Stimulated activated CD4-positive, alpha-beta T cell treated with anti-CD3 and anti-CD28 coated beads, Interleukin-15, amount 100 ng/mL, for 1 hour (primary cell): Measurements from ENCODE around the gene LRFN5.
"Not testable (repeated sequence)": the region's sequence is repeated elsewhere in the genome, so short reads cannot be mapped to it uniquely, and the experiment has no call there.

Source experiments
- DNase-seq, 2 donors: peaks; one replicate each; pipeline ENCODE4 v3.0.0-alpha.2; 2020; ENCODE audit warnings: low read depth in 1 of 2, low spot score in 1 of 2

The LRFN5 gene

DNA sequence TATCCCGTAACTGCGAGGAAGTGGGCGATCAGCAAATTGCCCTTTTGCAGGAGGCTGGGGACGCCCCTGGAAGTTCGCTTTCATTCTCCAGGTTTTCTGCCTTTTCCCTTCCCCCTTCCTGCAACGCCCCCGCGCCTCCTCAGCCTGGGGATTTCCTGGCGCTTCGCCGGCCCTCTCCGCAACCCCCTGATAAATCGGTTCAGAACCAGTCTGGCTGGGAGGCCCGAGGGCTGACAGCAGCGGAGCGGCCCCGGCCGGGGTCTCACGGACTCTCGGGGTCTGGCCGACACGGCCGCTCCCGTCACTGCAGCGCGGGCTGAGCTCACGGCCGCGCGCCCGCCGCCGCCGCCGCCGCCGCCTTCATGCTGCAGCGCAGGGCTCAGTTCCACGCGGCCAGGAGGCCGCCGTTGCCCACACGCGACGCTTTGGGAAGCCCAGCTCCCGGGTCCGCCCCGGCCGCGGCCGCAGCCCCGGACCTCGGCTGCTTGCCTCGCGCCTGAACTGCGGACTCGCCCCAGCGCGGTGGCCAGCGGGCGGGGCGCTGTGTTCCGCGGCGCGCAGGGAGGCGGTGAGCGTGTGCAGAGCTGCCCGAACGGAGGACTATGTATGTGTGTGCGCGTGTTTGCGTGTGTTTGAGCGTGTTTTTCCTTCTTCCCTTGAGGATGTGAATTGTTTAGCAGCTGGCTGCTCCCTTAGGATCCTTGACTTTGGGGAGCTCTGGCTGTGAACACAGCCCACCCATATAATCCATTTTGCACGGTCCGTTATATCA lies at the start of gene LRFN5:
Gene LRFN5, plus strand, starts transcription at position 345 of the 772 bp plus-strand sequence.
- no peak for DNase-seq

- DNase-seq, result no peak
Measured at GRCh38 chr14:41558490-41558889, 48.2 kb upstream of the LRFN5 start.

- DNase-seq, result not testable (repeated sequence)
Measured at GRCh38 chr14:41566864-41567263, 39.8 kb upstream of the LRFN5 start.

GRCh38 chr14:41568979-41569378 lies 37.7 kb upstream of the LRFN5 start:
- DNase-seq, result no peak

- DNase-seq, result no peak
Measured at GRCh38 chr14:41570415-41571155, 36.1 kb upstream of the LRFN5 start.

GRCh38 chr14:41586237-41586636 lies 20.4 kb upstream of the LRFN5 start:
- no peak for DNase-seq

- no peak for DNase-seq
Measured at GRCh38 chr14:41597647-41598046, 9.0 kb upstream of the LRFN5 start.

GRCh38 chr14:41599805-41600385 lies 6.8 kb upstream of the LRFN5 start:
- not testable (repeated sequence) for DNase-seq

GRCh38 chr14:41604721-41605531 lies 1.8 kb upstream of the LRFN5 start:
- no peak for DNase-seq

DNA sequence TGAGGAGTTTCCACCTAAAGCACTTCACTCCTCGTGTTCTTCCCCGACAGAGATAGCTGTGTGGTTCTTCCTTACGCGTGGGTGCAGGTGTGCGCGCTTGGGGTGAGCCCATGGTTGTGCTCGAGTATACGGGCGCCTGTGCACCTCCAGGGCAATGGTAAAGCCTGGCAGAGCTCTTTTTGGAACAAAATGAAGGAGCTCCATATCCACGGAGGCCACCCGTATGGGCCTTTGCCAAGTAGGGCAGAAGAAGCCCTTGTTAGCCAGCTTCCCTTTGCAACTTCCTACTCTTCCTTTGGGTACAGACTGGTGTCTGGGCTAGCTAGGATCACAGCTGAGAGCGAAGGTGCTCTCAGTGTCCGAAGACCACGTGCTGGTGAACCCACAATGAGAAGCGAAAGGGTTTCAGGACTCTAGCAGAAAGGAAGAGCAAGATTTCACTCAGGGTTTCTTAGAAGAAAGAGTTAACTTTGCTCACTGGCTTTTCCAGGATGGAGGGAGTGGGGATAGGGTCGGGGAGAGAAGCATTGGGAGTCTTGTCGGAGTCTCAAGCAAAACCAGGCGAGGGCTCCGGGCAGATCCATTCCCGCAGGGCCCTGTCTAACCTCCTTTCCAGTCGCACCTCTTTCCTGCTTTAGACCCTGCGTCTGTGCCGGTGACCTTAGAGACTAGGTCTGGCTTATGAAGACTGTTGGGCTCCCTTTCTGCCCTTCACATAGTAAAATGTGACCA lies 960 bp upstream of the LRFN5 start:
- DNase-seq, result no peak

GRCh38 chr14:41606282-41606531 lies 469 bp upstream of the LRFN5 start:
- no peak for DNase-seq

- no peak for DNase-seq
Measured at GRCh38 chr14:41607304-41607775, 664 bp downstream of the LRFN5 start.

GRCh38 chr14:41607966-41608663 lies 1.4 kb downstream of the LRFN5 start:
- no peak for DNase-seq

- no peak for DNase-seq
Measured at GRCh38 chr14:41608681-41609390, 2.2 kb downstream of the LRFN5 start.

DNA sequence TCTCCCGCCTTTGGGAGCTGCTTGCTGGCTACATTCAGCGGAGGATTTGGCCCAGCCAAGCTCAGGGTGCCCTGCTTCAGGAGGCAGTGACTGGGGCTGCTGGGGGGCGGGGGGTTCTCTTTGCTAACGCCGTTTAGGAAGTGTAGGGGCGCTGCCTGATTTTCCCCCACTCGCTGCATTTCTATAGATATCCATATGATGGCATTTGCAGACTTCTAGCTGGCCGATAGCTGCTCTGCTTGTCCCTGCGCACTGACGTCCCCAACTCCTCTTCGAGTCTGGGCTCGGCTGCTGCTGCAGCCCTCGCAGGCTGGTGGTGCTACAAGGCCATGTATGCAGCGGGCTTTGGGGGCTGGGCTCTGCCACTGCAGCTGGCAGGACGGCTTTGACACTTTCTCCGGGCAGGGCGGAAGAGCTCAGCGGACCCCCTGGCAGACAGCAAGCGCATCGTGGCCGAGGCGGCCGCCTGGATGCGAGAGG lies 3.1 kb downstream of the LRFN5 start:
- DNase-seq, result no peak

GRCh38 chr14:41615011-41615595 lies 8.4 kb downstream of the LRFN5 start:
- no peak for DNase-seq

- DNase-seq, result no peak
Measured at GRCh38 chr14:41623736-41624135, 17.1 kb downstream of the LRFN5 start.

DNA sequence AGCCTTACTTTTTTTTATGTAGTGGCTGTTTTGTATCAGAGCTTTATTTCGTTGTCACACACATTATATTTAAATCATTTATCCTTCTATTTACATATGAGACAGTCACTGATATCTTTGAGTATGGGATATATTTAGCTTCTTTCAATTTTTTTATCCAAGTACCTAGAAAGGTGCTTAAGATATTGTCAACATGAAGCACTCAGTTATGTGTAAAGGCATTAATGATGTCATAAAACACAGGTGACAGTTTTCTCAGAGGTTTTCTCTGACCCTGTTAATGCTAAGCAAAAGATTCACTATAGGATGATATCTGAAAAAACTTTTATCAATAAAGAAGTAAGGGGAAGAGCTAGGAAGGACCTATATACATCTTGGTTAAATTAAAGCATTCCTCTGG lies 23.2 kb downstream of the LRFN5 start:
- no peak for DNase-seq

- no peak for DNase-seq
Measured at GRCh38 chr14:41634286-41634685, 27.6 kb downstream of the LRFN5 start.
